HG03045 (cell line): ENCODE measurements around the gene PLCB1.
"Not testable (repeated sequence)": the region's sequence is repeated elsewhere in the genome, so short reads cannot be mapped to it uniquely, and the experiment has no call there.

Experiments
- ATAC-seq: cut with Tn5 transposase; IDR thresholded peaks from one replicate; pipeline ENCODE4 v1.9.1; 2021; ENCODE audit warnings: mild to moderate bottlenecking, moderate library complexity; ENCODE audit not compliant: unreplicated experiment

PLCB1 gene

DNA sequence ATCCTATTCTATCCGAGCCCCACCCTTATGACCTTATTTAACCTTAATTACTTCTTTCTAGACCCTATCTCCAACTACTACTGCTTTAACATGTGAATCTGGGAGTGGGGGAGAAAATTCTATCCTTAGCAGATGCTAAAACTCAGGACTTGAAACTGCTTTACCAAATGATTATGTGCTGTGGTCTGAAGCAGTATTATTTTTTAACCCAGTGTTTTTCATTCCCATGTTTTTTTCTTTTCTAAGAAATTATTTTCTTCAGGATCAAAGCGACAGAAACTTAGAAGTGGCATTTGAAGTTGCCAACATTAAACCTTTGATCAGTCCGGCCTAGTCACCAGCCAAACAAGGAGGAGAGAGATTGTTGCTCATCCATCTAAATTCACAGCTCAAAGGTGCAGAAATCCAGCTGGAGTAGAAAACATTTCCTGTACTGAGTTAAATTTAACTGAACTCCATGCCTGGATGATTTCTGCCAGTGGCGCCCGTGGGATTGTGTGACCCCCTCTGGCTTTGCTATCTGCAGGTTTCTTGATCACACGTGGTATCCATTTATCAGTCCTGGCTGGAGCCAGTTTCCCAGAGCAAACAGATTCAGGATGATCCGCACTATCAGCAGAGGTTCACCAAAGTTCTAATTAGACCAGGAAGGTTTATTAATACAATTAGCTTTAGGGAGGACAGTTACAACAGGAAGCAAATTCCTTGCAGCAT, 300.5 kb downstream of the PLCB1 start:
- no peak for ATAC-seq

DNA sequence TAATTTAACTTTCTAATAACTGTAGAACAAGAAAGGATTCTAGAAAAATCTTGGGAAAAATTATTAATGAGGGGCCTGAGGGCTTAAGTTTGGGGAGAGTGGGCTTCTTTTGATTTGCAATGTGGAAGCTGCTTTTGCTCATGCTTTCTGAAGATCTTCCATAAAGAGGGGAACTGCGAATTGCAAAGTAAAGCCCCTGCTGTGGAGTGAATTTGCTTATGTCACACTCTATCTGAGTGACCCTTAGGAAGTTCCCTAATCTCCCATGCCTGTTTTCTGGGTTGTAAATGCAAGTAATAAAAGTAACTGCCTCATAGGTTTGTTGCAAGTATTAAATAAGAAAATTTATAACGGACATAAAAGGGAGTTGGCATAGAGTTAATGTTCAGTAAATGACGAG, 301.2 kb downstream of the PLCB1 start:
- ATAC-seq: no peak

DNA sequence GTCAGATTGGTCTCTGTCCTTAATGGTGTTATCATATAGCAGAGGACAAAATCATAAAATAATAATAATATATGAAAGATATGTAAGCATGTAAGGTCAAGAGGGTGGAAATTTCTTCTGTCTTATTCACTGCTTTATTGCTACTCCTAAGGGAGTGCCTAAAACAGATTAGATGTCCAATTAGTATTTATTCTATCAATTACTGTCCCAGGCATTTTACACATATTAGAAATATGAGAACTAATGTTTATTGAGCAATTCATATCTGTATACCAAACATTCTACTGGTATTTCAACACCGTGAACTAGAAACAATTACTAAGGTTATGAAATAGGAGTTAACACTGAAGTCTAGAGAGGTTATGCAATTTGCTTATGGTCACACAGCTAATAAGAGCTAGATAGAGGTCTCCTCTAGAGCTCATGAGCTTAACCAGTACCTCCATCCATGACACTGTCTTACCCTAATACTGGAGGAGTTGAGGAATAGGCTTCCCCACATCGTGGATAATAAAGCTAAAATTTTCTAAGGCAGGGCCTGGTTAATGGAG, 302.3 kb downstream of the PLCB1 start:
- no peak for ATAC-seq

DNA sequence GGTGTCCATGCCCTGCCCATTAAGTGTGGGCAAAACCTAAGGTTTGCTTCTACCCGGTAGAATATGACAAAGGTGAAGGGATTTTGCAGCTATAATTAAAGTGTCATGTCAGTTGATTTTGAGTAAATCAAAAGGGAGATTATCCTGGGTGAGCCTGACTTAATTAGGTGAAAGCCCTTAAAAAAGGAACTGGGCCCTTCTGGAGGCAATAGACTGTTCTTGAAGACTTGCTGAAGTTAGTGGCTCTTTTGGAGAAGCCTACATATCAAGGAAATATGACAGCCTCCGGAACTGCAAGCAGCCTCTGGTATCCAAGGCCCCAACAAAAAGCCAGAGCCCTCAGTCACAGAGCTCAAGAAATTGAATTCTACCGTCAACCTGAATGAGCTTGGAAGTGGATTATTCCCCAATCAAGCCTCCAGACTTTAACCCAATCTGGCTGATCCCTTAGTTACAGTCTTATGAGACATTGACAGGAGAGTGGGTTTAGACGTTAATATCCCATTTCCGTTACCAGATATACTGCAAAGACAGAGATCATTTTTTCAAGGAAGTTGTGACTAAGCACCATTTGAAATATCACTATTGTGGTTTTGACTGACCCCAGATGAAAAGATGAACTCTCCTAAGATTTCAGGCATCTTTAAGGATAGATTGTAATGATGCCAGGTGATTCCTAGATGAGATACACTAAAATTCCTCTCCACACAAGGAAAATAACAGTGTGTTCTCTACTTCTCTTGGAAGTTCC, 303.4 kb downstream of the PLCB1 start:
- ATAC-seq: no peak

DNA sequence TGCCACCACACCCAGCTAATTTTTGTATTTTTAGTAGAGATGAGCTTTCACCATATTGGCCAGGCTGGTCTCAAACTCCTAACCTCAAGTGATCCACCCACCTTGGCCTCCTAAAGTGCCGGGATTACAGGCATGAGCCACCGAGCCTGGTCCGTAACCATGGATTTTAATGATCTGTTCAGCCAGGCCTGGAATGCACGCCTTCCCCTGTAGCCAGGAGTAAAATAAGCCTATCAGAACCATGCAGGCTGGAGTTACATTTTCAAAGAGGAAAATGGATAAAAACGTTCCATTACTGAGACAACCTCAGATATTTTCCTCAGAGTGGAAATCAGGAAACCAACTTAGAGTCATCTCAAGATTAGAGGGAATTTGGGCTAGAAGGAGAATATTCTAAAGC, 304.9 kb downstream of the PLCB1 start:
- ATAC-seq: not testable (repeated sequence)

DNA sequence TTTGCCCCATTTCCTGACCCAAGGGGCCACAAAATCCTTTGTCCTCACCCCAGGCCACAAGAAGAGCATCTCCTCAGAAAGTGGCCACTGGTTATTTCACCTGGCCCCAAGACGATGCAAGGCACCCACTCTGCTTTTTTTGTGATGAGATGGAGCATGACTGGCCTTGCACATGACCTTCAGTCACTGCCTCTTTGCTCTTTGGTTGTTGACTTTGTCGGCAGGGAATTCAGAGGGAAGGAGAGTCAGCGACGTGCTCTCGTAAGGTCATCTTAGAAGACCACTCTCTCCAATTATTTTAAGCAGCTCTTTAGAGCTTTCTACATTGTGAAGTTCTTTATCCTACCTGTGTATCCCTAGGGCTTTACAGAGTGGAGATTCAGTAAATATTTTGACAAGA, 306.7 kb downstream of the PLCB1 start:
- ATAC-seq: no peak

DNA sequence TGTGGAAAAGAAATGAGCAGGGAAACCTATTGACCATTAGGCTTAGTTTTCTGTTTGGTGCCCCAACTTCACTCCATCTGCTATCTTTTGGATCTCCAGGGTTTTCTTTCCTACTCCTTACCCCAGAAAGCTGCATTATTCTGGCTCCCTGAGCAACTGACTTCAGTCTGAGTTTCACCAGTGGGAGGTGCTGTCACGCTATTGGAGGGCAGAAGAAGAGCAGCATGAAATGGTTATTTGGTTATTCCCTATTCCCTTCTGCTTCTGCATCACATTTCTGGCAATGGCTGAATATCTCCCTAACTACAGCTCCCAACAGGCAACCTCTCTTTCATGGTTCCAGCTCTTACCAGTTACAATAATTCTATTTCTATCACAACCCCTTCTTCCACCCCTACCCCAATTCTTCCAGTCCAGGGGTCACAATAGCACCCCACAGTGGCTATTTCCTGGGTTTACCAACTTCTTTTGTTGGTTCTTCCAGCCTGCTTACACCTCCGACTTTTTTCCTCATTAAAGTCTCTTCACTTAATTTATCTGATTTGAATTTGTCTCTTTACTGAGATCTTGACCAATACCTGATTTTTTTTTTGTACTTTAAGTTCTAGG, 311.5 kb downstream of the PLCB1 start:
- ATAC-seq: no peak

DNA sequence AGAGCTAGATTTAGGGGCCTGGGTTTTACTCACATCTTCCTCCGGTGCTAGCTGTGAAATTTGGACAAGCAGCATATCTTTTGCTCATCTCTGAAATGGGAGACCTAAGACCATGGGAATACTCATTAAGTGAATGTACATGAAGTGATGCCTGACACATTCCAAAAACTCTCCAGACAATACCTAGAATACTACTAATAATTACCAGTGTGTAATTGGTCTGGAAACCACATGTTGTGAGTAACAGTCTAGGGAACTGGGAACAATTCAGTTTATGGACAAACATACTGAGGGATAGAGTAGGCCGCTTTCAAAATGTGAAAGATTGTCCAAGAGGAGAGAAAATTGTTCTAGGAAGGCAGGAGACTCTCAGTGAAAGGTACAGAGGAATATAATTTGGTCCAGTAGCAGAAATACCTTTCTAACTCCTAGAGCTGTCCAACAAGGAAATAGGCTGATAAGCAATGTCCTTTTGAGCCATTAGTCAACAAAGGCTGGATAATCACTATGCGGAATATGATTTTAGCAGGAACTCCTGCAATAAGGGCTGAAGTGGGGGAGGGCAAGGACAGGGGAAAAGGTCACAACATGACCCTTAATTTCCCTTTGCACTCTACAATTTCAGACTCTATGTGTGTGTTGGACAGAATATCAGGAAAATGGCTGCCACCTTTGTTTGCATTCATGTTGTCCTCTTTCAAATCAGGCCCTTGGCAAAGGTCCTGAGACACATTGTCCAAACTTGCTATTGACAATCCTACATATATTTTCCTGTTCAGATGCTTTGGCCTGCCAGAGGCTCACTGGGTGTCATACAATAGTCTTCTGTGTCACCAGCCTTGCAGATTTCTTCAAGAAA, 315.4 kb downstream of the PLCB1 start:
- no peak for ATAC-seq

DNA sequence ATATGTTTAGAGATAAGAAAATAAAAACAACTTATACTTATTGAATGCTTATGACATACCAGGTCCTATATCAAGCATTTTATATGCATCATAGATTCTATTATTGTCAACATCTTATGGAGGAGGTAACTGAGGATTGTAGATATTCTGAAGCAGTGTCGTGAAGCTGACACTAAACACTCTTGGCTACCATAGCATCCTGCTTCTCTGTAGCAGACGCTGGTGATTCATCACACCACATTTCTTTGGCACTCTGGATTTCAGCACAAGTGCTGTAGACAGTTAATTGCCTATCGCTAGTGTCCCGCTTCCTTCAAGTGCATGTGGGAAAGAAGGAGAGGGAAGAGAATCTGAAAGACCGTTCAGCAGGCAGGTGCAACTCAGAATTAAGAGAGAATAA, 317.1 kb downstream of the PLCB1 start:
- no peak for ATAC-seq

DNA sequence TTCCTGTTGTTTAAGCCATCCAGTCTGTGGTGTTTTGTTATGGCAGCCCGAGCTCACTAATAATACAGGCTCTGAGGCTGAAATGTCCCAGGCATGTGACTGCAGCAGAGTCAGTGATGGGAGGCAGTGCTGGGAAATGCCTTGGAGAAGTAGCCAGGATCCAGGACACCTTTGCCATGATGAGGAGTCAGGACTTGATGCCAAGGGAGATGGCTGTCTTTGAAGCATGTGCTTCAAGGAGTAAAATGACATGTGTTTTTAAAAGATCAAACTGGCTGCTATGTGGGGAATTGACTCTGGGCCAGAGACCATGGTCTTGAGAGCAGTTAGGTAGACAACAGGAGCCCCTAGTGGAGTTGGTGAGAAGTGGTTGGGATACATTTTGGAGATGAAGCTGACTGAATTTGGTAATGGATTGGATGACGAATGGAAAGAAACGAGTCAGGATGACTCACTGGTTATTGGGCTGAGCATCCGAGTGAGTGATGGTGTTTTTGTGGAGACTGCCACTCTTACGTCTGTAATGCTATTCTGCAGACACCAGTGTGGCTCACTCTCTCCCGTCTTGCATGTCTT, 322.2 kb downstream of the PLCB1 start:
- no peak for ATAC-seq

DNA sequence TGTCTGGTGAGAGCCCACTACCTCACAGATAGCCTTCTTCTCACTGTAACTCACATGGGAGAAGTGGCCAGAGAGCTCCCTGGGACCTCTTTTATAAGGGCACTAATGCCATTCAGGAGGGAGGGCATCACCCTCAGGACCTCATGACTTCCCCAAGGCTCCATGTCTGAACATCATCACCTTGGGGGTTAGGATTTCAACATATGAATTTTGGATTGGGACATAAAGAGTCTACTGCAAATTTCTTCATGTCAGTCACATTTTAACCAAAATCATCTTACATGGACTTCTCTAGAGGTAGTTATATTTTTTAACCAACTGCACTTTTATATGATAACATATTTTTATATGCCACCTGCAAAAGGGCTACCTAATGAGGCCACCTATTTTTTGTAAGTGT, 324.7 kb downstream of the PLCB1 start:
- ATAC-seq: no peak

DNA sequence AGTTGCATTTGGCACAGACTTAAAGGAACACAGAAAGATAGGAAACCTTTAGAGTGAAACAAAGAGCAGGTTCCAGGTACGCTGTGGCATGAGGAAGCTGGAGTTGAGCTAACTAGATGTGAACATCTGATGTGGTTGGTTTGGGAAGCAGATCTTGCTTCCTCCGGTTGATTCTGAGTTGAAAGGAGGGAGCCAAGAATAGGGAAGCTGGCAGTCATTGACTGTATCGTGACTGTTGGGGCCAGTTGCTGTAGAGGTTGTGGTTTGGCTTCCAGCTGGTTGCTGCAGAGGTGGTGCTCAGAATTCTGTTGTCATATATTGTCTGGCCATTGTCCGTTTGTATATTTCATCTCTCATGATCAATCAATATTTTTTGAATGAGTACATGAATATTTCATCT, 325.9 kb downstream of the PLCB1 start:
- ATAC-seq: no peak

DNA sequence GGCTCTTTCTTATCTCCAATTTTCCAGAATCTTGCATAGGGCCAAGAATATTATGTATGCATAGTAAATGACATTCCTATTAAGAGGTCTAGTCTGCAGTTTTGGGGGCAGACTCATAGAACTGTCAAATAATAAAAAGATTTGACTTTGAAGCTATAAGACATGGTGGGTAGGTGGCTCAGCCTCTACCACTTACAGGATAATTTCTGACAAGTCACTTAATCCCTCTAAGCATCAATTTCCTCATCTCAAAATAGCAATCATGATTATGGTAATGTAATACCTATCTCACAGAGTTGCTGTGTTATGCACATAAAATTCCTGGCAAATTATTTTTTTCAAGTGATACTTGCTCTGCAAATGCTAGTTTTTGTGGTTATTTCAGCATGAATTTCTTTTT, 329.1 kb downstream of the PLCB1 start:
- ATAC-seq: no peak

DNA sequence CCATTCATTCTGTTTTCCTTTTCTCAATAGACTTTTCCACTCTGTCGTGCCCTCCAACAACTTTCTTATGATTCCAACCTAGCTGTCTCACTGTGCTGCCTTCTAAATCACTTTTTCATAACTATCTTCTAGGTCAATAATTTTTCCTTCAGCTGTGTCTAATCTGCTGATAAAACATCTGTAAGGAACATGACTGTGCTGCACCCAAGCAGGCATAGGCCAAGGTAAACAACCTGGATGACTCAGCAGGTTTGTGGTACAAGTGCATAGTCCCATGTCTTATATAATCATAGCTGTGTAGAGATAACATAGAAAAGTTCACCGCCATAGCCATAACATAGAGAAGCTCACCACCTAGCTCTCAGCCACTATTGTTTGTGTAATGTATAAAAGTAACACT, 332.3 kb downstream of the PLCB1 start:
- ATAC-seq: no peak

DNA sequence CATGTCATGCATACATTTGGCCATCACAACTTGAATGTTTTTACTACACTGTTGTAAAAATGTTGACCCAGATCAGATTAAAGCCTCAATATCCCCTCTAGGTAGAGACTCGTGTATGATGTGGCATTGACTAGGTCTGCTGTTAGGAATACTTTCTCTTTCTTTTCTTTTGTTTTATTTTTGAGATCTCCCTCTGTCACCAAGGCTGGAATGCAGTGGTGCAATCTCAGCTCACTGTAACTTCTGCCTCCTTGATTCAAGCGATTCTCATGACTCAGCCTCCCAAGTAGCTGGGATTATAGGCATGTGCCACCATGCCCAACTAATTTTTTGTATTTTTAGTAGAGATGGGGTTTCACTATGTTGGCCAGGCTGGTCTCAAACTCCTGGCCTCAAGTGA, 334.7 kb downstream of the PLCB1 start:
- ATAC-seq: not testable (repeated sequence)

DNA sequence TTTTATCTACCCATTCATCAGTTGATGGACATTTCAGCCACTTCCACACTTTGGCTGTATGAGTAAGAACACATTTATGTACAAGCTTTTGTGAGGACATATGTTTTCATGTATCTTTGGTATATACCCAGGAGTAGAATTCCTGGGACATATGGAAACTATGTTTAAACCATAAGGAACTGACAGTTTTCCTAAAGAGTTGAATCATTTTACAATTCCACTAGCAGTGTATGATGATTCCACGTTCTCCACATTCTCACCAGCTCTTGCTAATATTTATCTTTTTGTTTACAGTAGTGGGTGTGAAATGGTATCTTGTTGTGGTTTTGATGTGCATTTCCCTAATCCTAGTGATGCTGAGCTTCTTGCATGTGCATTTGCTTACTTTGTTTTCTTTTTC, 338.1 kb downstream of the PLCB1 start:
- ATAC-seq: no peak

DNA sequence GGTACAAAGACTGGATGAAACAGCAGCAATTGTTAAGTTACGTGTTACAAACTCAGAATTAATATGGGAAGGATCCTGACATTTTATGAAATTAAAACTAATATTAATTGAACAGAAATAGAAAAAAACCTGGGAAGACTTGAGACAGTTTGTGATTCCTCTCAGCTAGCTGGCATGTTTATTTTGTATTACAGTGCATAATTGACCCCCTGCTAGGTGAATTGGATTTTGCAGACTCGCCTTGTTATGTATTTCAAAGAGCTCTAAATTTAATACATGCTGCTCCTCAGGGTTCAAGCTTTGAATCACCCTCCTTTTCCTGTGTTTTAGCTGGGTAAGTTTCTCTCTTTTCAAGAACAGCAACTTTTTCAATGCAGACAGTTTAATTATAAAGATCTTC, 339.4 kb downstream of the PLCB1 start:
- ATAC-seq: no peak

DNA sequence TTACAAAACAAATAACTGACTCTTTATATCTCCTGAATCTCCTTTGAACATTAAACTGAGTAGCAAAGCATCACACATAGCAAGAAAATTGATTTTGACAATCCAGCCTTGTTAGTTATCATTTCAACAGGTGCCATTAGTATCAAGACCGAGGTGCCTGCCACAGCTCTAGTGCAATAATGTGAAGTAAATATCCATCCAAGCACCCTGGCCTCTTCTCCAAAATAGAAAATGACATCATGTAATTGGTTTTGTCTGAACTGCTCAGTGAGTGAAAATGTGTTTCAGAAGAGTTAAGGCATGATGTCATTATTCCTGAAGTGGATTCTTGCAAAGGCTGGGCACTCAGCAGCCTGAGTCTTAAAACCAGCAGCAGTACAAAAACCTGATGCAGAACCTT, 341.4 kb downstream of the PLCB1 start:
- no peak for ATAC-seq

DNA sequence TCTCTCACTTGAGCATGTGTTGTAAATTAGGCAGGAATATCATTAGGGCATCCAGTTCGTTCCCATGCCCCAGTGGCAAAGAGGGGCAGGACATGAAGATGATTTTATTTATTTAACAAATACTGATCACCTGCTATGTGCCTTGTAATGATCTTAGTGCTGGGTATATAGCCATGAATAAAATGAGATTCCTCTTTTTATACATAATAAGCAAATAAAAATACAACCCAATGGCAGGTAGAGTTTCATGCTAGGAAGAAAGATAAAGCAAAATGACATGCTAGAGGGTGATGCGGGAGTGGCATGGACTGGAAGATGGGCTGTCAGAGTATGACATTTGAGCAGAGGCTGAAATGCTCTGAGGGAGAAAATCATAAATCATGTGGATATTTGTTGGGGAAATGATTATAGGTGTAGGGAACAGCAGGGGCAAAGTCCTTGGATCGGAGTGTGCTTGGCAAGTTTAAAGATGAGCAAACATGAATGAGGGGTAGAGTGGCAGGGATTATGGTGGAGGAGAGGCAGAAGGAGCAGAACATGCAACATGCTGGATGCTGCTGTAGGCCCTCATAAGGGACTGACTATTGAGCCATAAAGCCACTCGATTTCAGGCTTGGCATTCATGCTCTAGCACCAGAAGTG, 342.1 kb downstream of the PLCB1 start:
- no peak for ATAC-seq

DNA sequence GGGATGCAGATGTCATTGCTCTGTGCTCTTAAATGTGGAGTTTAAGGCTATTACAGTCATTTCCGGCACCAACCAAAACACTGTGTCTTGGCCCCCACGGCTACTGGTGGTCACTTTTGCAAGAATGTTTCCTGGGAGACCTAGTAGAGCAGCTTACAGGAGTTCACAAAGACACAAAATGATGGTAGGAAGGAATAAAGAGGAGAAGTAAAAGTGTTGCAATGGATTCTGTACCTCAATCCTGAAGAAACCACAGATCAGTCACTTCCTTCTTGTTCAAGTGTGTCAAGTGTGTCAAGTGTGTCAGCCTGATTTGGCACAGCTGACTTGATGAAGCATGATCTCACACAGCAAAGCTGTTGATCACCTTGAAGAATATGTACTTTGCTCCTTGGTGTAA, 344.0 kb downstream of the PLCB1 start:
- ATAC-seq: no peak
